H7 (cell line): ENCODE results near the gene IGF2R. TPM values are rescaled to one million over a fixed set of nuclear protein-coding genes. Genes with fewer than 3 reads are reported as not detected.

Source experiments
- total RNA-seq: library from RNA; depleted of rRNA; stranded (reverse); fragments of >200 nt; shearing (Covaris generic); gene quantifications from 2 replicates; pipeline ENCODE4 v1.2.3, GENCODE V29; 2014; rRNA removed

Gene IGF2R
- total RNA-seq, 1 experiment from 2014 or later, result 29.4 TPM

Other genes starting within 250 kb of the IGF2R start
- gene WTAP, start 241.6 kb upstream of the IGF2R start, total RNA-seq, result 58.1 and 63.1 TPM in 2 replicates
- 73.0 and 108 TPM in 2 replicates for gene ACAT2, start 207.0 kb upstream of the IGF2R start, total RNA-seq
- 375 and 406 TPM in 2 replicates for gene TCP1, start 179.5 kb upstream of the IGF2R start, total RNA-seq
- gene MRPL18, start 178.6 kb upstream of the IGF2R start, total RNA-seq, result 90.2 and 99.0 TPM in 2 replicates
- gene PNLDC1, start 168.8 kb upstream of the IGF2R start, total RNA-seq, result not detected in 2 replicates
- gene MAS1, start 78.1 kb upstream of the IGF2R start, total RNA-seq, result under 0.01 TPM in 1 of 2 replicates, not detected in the other
- 5.5 and 7.3 TPM in 2 replicates for gene SLC22A1, start 152.7 kb downstream of the IGF2R start, total RNA-seq